GM23248 (cell line): ENCODE data around the gene PPA2.

Experiments used
- EZH2 ChIP-seq: fragments of 200-600 bp; sonication (generic); IDR thresholded peaks from 2 replicates; pipeline ENCODE4 v1.6.1; 2018; ENCODE audit warnings: antibody characterized with exemption, mild to moderate bottlenecking; ENCODE audit not compliant: insufficient read depth, poor library complexity, severe bottlenecking
- EZH2phosphoT487 ChIP-seq: fragments of 200-600 bp; sonication (generic); IDR thresholded peaks from 2 replicates; pipeline ENCODE4 v1.6.1; 2018; ENCODE audit warnings: antibody characterized with exemption, moderate library complexity, mild to moderate bottlenecking, low read depth; ENCODE audit not compliant: insufficient read depth

DNA sequence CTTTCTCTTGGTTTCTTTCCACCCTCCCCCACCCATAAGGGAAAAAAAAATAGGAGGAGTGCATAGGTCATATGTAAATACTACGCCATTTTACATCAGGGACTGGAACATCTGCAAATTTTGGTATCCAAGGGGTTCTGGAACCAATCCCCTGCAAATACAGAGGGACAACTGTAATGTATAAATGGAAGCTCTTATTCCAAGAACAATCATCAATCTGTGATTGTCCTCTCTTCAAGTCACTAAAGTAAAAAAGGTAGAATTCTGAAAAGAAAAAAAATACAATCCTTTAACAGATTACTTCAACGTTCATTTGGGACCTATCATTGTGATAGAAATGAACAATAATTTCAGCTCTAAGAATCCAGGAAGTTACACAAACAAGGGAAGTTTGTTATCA is 13.6 kb downstream of the PPA2 start:
- TF ChIP-seq EZH2phosphoT487 = no peak
- no peak for TF ChIP-seq EZH2
